ENCODE data around the gene SERPINB6. TPM values are rescaled to one million over a fixed set of nuclear protein-coding genes. Genes with fewer than 3 reads are reported as not detected.

SERPINB6 gene
- total RNA-seq, 1 experiment from 2014 or later = 169 TPM

- H3K9me3 ChIP-seq (ENCODE audit: insufficient read depth, low read depth) = no peaks in the 10 kb centered on the region
- no peak for DNase-seq
- no peaks in the 10 kb centered on the region for H3F3A ChIP-seq (ENCODE audit: insufficient read depth, low read depth)
- H3K27me3 ChIP-seq (ENCODE audit: insufficient read depth, low read depth) = no peaks in the 10 kb centered on the region
- ChIA-PET POLR2A (ENCODE audit: unreplicated experiment) (interaction anchor here (0.6 to 0.7 kb wide), 3 partner anchors 821 to 1137 kb away, joined by 5 to 10 read pairs (median 7); no protein-coding TSS in a partner anchor), CTCF (interaction anchor here (0.7 to 2.0 kb wide), 7 partner anchors 11 to 210 kb away, joined by 3 to 11 read pairs (median 6); no protein-coding TSS in a partner anchor)
- no peaks in the 10 kb centered on the region for H3K36me3 ChIP-seq (ENCODE audit: low read depth)
- H3K4me1 ChIP-seq (replicated peaks; ENCODE audit: insufficient read depth) = peaks cover 16% of the 10 kb centered on the region
- peak overlapping the region; percentile 90; the same call in 1 of the 2 replicates for H3K4me2 ChIP-seq
- no TSS peak for BruUV-seq (replicated peaks)
- H2AFZ ChIP-seq = no peak overlapping the region
- no peaks in the 10 kb centered on the region for H3K9me2 ChIP-seq (ENCODE audit: insufficient read depth)
- peak overlapping the region; percentile 44; the same call in 1 of the 2 replicates for H3K27ac ChIP-seq
- no peaks in the 10 kb centered on the region for H4K20me1 ChIP-seq (ENCODE audit: insufficient read depth)
- intact Hi-C loops (cut with micrococcal nuclease; ENCODE audit: unreplicated experiment) = loop anchor here (1.0 kb wide), 1 partner anchor 22 kb away; no protein-coding TSS in a partner anchor
- no peak for TF ChIP-seq EZH2 (IDR thresholded peaks at IDR 0.05; ENCODE audit: low read depth)
- TF ChIP-seq, protein P1, sequence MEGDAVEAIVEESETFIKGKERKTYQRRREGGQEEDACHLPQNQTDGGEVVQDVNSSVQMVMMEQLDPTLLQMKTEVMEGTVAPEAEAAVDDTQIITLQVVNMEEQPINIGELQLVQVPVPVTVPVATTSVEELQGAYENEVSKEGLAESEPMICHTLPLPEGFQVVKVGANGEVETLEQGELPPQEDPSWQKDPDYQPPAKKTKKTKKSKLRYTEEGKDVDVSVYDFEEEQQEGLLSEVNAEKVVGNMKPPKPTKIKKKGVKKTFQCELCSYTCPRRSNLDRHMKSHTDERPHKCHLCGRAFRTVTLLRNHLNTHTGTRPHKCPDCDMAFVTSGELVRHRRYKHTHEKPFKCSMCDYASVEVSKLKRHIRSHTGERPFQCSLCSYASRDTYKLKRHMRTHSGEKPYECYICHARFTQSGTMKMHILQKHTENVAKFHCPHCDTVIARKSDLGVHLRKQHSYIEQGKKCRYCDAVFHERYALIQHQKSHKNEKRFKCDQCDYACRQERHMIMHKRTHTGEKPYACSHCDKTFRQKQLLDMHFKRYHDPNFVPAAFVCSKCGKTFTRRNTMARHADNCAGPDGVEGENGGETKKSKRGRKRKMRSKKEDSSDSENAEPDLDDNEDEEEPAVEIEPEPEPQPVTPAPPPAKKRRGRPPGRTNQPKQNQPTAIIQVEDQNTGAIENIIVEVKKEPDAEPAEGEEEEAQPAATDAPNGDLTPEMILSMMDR (conservative IDR thresholded peaks at IDR 0.05) = no peak
- peaks cover 5% of the 10 kb centered on the region; the same call in 1 of the 2 replicates for H3K79me2 ChIP-seq (ENCODE audit: low read depth)
- no peak overlapping the region for H3K4me3 ChIP-seq
Observed at GRCh38 chr6:3001146-3001772, 29.9 kb upstream of the SERPINB6 start.

DNA sequence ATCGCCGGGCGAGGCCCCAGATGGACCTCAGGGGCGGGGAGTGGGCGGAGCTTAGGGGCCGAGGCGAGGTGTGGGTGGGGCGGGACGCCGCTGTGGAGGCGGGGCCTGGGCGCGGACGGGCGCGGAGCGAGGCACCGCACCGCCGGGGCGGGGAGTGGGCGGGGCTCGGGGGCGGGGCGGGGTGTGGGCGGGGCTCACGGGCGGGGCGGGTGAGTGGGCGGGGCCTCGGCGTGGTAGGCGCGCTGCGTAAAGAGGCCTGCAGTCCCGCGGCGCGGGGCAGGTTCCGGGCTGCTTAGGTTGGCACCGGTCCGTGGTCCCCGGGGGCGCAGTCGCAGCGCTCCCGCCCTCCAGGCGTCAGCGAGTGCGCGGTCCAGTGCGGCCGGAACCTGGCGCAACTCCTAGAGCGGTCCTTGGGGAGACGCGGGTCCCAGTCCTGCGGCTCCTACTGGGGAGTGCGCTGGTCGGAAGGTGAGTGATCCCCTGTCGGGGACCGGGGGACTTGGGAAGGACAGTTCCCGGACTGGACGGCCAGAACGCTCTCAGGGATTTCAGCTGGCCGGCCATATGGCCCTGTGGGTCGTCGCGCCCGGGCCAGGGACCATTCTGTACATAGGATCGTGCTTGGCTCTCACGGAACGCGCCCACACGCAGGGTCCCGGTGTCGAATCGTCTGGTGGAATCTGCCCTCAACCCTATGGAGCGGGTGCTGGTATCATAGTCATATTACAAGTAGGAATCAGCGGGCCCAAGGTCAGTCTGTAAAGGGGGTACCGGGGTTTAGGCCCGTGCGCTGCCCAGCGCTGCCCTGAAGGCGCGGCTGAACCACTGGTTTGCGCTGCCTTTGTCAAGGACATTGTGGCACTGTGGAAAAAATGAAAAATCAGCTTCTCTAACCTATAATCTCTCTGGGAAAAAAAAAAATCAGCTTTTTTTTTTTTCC is 28.5 kb upstream of the SERPINB6 start, which contains the start of gene NQO2:
Gene NQO2, plus strand, starts transcription at position 277 of the 940 bp plus-strand sequence. CDS start 6,659 bp downstream, outside the sequence.
- no peaks in the 10 kb centered on the region for H3F3A ChIP-seq (ENCODE audit: insufficient read depth, low read depth)
- H2AFZ ChIP-seq = peak within 1 kb of the TSS; percentile 98
- no peaks in the 10 kb centered on the region for H3K27me3 ChIP-seq (ENCODE audit: insufficient read depth, low read depth)
- ChIA-PET CTCF (interaction anchor here (0.5 to 1.0 kb wide), 12 partner anchors 10 to 355 kb away, joined by 3 to 11 read pairs (median 4); partner anchors contain the start of genes BPHL and RIPK1), POLR2A (ENCODE audit: unreplicated experiment) (interaction anchor here (0.6 to 0.7 kb wide), 9 partner anchors 11 to 1008 kb away, joined by 3 to 21 read pairs (median 5); no protein-coding TSS in a partner anchor)
- peak within 1 kb of the TSS; percentile 90 for H3K4me2 ChIP-seq
- H3K9me3 ChIP-seq (ENCODE audit: insufficient read depth, low read depth) = no peaks in the 10 kb centered on the region
- peaks cover 16% of the 10 kb centered on the region for H3K4me1 ChIP-seq (replicated peaks; ENCODE audit: insufficient read depth)
- no peaks in the 10 kb centered on the region for H4K20me1 ChIP-seq (ENCODE audit: insufficient read depth)
- peak within 1 kb of the TSS; percentile 54 for H3K27ac ChIP-seq
- H3K4me3 ChIP-seq = peak within 1 kb of the TSS; percentile 86
- BruUV-seq (replicated peaks) = TSS peak; percentile 53
- no peaks in the 10 kb centered on the region for H3K36me3 ChIP-seq (ENCODE audit: low read depth)
- DNase-seq = peak; percentile 54 to 91
- intact Hi-C loops (cut with micrococcal nuclease; ENCODE audit: unreplicated experiment) = loop anchor here (1.0 to 5.0 kb wide), 4 partner anchors 53 to 732 kb away; no protein-coding TSS in a partner anchor
- H3K79me2 ChIP-seq (ENCODE audit: low read depth) = peaks cover 5% of the 10 kb centered on the region; the same call in 1 of the 2 replicates
- TF ChIP-seq, protein P1 (conservative IDR thresholded peaks at IDR 0.05) = no peak
- no peak for TF ChIP-seq EZH2 (IDR thresholded peaks at IDR 0.05; ENCODE audit: low read depth)
- no peaks in the 10 kb centered on the region for H3K9me2 ChIP-seq (ENCODE audit: insufficient read depth)
